GM21390 (cell line): ENCODE measurements around the gene KCTD16.

ENCODE experiments used
- ATAC-seq: cut with Tn5 transposase; IDR thresholded peaks from one replicate; pipeline ENCODE4 v1.9.1; 2021; ENCODE audit not compliant: unreplicated experiment

The KCTD16 gene

DNA sequence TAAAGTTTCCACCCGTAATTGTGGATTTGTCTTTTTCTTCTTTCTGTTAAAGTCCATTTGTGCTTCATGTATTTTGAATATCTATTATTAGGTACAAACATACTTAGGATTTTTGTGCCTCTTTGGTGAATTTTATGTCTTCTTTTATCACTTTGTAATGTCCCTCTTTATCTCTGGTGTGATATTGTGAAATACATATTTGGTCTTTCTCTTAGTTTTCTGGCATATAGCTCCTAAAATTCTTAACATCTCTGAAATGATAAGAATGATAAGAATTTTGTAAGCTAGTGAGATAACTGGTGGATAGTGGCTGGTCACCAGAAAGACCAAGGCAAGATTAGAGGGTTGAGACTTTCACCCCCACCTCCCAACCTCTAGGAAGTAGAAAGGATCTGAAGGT is 111.1 kb downstream of the KCTD16 start:
- ATAC-seq: no peak

DNA sequence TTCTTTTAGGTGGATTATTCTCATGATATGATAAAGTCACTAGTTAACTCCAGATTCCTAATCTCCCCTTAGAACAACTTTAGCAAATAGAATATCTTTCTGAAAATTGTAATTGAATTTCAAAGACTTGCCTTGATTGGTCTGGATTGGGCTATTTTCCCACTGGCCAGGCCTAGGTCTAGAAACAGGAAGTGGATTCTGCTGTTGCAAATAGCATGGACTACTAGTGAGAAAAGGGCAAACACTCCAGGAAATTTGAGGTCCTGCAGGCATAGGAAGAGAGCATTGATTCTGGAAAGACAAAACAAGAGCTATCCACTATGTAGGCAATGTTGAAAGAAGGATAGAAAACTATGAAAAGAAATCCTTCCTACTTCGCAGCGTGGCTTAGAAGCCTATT is 113.4 kb downstream of the KCTD16 start:
- ATAC-seq: no peak

DNA sequence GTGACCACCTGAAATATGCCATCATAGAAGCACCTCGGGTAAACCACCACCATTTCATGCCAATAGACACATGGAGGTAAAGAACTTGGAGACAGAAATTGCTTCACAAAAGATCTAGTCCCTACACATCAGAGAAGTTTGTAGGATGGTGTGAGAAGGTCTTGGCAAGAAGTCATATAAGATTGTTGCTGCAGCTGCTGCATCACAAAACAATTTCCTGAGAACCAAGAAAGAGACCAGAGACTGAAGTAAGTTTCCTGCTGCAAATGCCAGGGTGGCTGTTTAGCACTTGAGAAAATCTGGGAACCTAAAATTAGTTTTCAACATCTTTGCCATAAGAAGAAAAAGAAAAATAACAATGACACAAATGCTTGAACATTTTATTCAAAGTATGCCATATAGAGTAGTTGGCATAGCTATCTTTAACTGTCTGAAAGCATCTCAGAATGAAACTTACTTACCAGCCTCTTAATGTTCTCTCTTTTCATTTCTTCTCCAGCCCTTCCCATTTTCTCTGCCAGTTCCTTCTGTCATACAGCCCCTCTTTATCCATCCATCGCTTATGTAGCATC is 114.3 kb downstream of the KCTD16 start:
- no peak for ATAC-seq

GRCh38 chr5:144289277-144289676 is 118.6 kb downstream of the KCTD16 start:
- no peak for ATAC-seq

DNA sequence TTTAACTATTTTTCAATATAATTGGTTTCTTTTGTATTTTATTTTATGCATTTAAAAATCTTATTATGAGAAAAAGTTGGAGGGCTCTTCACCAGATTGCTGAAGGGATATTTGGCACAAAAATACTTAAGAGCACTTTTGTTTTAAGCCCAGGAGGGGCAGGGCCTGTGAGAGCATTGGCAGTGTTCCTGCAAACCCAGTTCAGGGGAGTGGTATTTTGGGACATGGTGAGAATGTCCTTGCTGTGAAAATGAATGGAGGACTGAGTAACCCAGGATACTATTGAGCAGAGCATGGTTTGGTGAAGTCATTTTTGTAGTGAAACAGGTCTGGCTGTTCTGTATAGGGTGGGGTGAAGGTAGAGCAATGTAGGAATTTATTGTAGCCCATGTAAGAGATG is 121.4 kb downstream of the KCTD16 start:
- ATAC-seq: no peak

- no peak for ATAC-seq
Measured at GRCh38 chr5:144295284-144295683, 124.6 kb downstream of the KCTD16 start.

DNA sequence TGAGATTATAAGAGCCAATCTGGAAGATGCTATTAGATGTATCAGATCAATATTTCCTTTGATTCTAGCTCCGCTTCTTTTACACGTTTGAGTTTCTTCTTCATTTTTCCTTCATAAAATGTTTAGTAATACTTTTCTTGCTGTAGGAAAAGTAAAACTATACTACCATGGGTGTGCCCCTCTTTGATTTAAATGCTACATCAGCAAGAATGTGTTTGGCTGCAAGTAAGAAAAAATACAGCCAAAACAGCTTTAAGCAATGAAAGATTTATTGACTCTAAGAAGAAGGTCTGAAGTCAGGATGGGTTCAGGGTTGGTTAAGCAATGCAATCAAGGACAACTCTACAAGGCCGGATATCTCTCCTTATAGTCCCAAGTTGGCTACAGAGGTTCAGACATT is 126.4 kb downstream of the KCTD16 start:
- ATAC-seq: no peak

GRCh38 chr5:144298658-144299057 is 128.0 kb downstream of the KCTD16 start:
- no peak for ATAC-seq

GRCh38 chr5:144304688-144305087 is 134.0 kb downstream of the KCTD16 start:
- peak; percentile 66 for ATAC-seq

DNA sequence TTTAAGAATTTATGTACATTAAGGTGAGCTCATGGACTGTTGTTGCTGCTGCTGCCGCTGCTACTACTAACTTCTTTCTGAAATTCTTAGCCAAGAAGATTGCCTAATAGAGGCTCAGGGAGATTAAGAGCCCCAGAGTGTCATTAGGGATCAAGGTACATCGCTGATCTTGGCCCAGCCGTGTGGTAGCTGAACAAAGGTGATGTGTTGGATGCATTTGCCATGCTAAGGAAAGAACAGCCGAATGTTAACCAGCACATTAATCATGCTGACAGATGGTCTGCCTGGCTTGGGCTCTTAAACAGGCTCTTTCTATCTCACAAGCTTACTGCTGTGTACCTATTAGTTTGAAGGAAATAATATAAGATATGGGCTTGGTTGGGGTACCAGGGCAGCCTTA is 137.1 kb downstream of the KCTD16 start:
- no peak for ATAC-seq

- no peak for ATAC-seq
Measured at GRCh38 chr5:144308174-144308573, 137.5 kb downstream of the KCTD16 start.

DNA sequence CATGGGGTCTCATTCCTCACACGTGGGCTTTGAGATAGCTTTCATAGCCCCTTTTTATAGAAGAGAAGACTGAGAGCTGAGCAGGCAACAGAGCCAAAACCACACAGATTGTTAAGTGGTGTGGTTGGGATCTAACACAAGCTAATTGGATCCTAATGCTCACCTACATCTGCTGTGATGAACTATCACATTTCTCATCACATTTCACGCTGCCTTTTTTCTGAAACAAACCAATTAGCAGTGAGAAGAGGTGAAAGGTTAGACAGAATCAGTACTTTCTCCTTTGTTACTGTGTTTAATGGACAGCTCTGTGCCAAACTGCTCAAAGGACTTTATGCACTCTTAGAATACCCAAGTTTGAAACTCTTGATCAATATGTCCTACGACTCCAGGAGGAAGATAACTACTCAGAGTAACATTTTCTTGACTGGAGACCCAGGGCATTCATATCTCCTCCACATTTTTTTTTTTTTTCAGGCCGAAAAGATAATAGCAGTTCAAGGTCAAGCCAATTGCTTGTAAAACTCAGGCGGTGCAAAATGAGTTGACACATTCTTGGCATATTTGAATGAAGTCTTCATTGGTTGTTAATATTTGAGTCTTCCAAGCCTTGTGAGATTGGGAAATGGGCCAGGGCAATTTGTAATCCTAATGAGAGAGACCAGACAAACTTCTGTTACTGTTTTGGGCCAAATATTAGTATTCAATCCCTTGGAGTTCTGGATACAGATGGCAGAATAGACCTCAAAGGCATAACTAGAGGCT is 138.4 kb downstream of the KCTD16 start:
- ATAC-seq: no peak

DNA sequence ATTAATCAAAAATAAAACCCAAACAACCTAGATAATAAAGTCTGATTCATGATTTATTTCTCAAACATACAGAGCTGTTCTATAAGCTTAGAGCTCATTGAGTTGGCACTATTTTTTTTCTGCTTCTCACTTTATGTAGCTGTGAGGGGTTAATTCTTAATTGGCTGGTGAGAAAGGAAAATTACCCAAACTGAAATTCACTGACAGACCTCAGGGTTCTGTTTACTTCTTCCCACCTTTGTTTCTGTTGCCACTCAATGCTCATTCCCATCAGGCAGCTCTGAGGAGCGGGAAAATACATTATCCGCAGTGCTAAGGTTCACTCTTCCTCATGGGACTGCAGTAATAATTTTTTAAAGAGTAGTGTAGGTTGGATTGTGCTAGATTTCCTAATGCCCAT is 139.9 kb downstream of the KCTD16 start:
- no peak for ATAC-seq

DNA sequence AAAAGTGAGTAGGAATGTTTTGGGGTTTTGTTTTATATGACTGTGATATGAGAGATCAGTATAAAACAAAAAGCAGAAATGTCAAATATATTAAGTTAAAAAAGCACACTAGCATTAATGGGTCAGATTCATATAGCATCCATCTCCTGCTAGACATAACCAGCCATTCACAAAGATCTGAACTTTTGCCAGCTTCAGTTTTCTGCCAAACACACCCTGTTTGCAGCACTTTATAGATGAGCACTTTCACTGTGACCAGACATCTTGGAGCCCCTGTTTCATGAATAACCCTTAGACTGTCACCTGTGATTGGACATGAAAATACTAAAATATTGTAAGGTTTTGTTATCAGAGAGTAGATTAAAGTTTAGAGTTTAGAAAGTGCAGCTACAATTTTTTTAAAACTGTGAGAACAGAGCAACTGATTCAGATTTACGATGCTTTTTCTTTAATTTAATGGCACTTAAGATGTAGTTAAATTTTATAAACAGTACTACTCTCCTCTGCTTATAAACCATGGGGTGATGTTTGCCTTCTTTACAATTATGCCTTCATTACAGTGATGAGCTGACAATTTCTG is 142.6 kb downstream of the KCTD16 start:
- no peak for ATAC-seq

- ATAC-seq: no peak
Measured at GRCh38 chr5:144315026-144315425, 144.4 kb downstream of the KCTD16 start.

DNA sequence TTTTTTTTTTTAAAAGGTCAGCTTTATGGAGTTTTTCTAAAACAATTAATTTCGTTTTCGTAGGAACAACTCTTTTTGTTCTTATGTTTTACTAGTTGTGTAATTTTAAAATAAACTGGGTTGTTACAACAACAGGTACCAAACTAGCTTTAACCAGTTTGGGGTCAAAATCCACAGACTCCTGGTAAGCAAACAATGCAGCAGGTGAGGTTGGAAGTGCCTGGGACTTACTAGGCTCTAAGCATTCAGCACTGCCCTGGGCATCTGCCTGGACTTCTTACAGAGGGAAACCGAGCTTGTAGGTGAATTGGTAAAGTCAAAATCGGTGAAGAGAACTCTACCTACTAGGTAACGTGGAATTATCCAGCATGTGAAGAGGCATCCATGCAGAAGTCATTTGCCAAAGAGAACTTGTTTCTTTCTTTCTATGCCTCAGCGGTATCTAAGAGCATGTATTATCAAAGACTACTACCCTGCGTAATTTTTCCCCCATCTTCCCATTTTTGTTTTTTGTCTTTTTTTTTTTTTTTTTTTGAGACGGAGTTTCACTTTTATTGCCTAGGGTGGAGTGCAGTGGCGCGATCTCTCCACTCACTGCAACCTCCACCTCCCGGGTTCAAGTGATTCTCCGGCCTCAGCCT is 145.4 kb downstream of the KCTD16 start:
- no peak for ATAC-seq

- no peak for ATAC-seq
Measured at GRCh38 chr5:144318011-144318410, 147.3 kb downstream of the KCTD16 start.

- ATAC-seq: no peak
Measured at GRCh38 chr5:144318460-144318859, 147.8 kb downstream of the KCTD16 start.

- no peak for ATAC-seq
Measured at GRCh38 chr5:144323181-144323580, 152.5 kb downstream of the KCTD16 start.

- no peak for ATAC-seq
Measured at GRCh38 chr5:144325532-144325931, 154.9 kb downstream of the KCTD16 start.

- no peak for ATAC-seq
Measured at GRCh38 chr5:144328494-144328893, 157.8 kb downstream of the KCTD16 start.

DNA sequence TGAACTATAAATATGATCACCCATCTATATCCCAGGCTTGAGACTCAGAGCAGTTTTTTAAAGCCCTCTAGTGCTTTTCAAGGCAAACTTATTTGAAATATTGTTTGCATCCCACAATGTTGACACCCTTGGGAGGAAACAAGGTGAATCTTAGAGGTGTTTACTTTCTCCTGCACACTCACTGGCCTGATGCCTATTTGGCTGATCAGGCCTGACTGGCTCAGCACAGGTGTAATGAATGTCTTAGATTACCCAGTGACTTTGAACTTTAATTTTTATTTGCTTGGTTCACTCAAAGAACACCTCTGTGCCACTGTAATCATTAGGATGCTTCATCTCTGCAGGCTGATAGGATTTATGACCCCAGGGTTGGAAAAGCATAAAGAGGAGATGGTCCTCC is 158.3 kb downstream of the KCTD16 start:
- ATAC-seq: no peak
